SK-N-SH treated with all-trans-retinoic acid at 6 μM for 48 hours (cell line): ENCODE measurements around the gene PPP1R14B.

Experiments used
- ATAC-seq: fragments of 200-7000 bp; cut with Tn5 transposase; 3 replicates; pipeline ENCODE4 v1.9.1; 2020; ENCODE audit warnings: mild to moderate bottlenecking, moderate library complexity
- ARNTL ChIP-seq: fragments of 450-650 bp; formaldehyde crosslinking; IDR thresholded peaks from 2 replicates; pipeline ENCODE4 v1.5.0; 2020; ENCODE audit warnings: low read depth, mild to moderate bottlenecking, moderate library complexity, borderline replicate concordance
- BACH2 ChIP-seq: fragments of 250-450 bp; sonication (Bioruptor Pico); IDR thresholded peaks from 2 replicates; pipeline ENCODE4 v1.9.0; 2021; ENCODE audit warnings: mild to moderate bottlenecking, borderline replicate concordance
- CSDC2 ChIP-seq: fragments of 250-450 bp; sonication (Bioruptor Pico); IDR thresholded peaks from 2 replicates; pipeline ENCODE4 v1.5.0; 2020; ENCODE audit warnings: mild to moderate bottlenecking, moderate library complexity
- CSRNP3 ChIP-seq: fragments of 250-450 bp; sonication (Bioruptor Pico); IDR thresholded peaks from 2 replicates; pipeline ENCODE4 v1.5.1; 2021; ENCODE audit warnings: mild to moderate bottlenecking, moderate library complexity
- ESRRG ChIP-seq: fragments of 250-450 bp; sonication (Bioruptor Pico); IDR thresholded peaks from 2 replicates; pipeline ENCODE4 v1.6.1; 2021; ENCODE audit warnings: mild to moderate bottlenecking
- ISL1 ChIP-seq: fragments of 250-450 bp; sonication (Bioruptor Pico); IDR thresholded peaks from 2 replicates; pipeline ENCODE4 v2.1.2; 2022; ENCODE audit warnings: mild to moderate bottlenecking, moderate library complexity
- OSR1 ChIP-seq: fragments of 250-450 bp; sonication (Bioruptor Pico); IDR thresholded peaks from 2 replicates; pipeline ENCODE4 v1.8.0; 2022; ENCODE audit warnings: moderate library complexity, mild to moderate bottlenecking, inconsistent platforms
- PATZ1 ChIP-seq: fragments of 250-450 bp; sonication (Bioruptor Pico); IDR thresholded peaks from 2 replicates; pipeline ENCODE4 v1.8.0; 2020; ENCODE audit warnings: mild to moderate bottlenecking, moderate library complexity, borderline replicate concordance
- PPARA ChIP-seq: fragments of 250-450 bp; sonication (Bioruptor Pico); IDR thresholded peaks from 2 replicates; pipeline ENCODE4 v1.5.0; 2020; ENCODE audit warnings: mild to moderate bottlenecking, borderline replicate concordance
- SNAI2 ChIP-seq: fragments of 250-450 bp; sonication (Bioruptor Pico); IDR thresholded peaks from 2 replicates; pipeline ENCODE4 v1.5.0; 2020; ENCODE audit warnings: mild to moderate bottlenecking, moderate library complexity
- TCF4 ChIP-seq: fragments of 250-450 bp; sonication (Bioruptor Pico); IDR thresholded peaks from 2 replicates; pipeline ENCODE4 v1.8.0; 2021; ENCODE audit warnings: mild to moderate bottlenecking, moderate library complexity, borderline replicate concordance
- TOX ChIP-seq: fragments of 250-450 bp; sonication (Bioruptor Pico); IDR thresholded peaks from 2 replicates; pipeline ENCODE4 v1.8.0; 2021; ENCODE audit warnings: mild to moderate bottlenecking, moderate library complexity, borderline replicate concordance
- ZC3H10 ChIP-seq: fragments of 250-450 bp; sonication (Bioruptor Pico); IDR thresholded peaks from 2 replicates; pipeline ENCODE4 v1.5.1; 2021; ENCODE audit warnings: mild to moderate bottlenecking, moderate library complexity
- ZFP3 ChIP-seq: fragments of 250-450 bp; sonication (Bioruptor Pico); IDR thresholded peaks from 2 replicates; pipeline ENCODE4 v1.5.0; 2020; ENCODE audit warnings: mild to moderate bottlenecking, moderate library complexity
- ZFP30 ChIP-seq: fragments of 450-650 bp; formaldehyde crosslinking; IDR thresholded peaks from 2 replicates; pipeline ENCODE4 v1.5.0; 2022; ENCODE audit warnings: mild to moderate bottlenecking, moderate library complexity
- ZNF565 ChIP-seq: fragments of 450-650 bp; formaldehyde crosslinking; conservative IDR thresholded peaks from 2 replicates; pipeline ENCODE4 v1.5.0; 2020; ENCODE audit warnings: low read depth, mild to moderate bottlenecking, moderate library complexity
- ZNF70 ChIP-seq: fragments of 450-650 bp; formaldehyde crosslinking; IDR thresholded peaks from 2 replicates; pipeline ENCODE4 v1.5.0; 2020; ENCODE audit warnings: mild to moderate bottlenecking, moderate library complexity
- ZNF8 ChIP-seq: fragments of 450-650 bp; formaldehyde crosslinking; IDR thresholded peaks from 2 replicates; pipeline ENCODE4 v1.5.0; 2020; ENCODE audit warnings: mild to moderate bottlenecking, moderate library complexity
- TF ChIP-seq, protein P1 (sequence below): fragments of 250-450 bp; sonication (Bioruptor Pico); IDR thresholded peaks from 2 replicates; pipeline ENCODE4 v1.5.0; 2020; ENCODE audit warnings: mild to moderate bottlenecking, moderate library complexity
- TF ChIP-seq, protein P2 (sequence below): fragments of 250-450 bp; sonication (Bioruptor Pico); IDR thresholded peaks from 2 replicates; pipeline ENCODE4 v1.5.1; 2020; ENCODE audit warnings: low read depth, mild to moderate bottlenecking, moderate library complexity
- TF ChIP-seq, protein P3 (sequence below): fragments of 250-450 bp; sonication (Bioruptor Pico); IDR thresholded peaks from 2 replicates; pipeline ENCODE4 v1.8.0; 2021; ENCODE audit warnings: low read depth, mild to moderate bottlenecking, moderate library complexity, borderline replicate concordance

PPP1R14B gene

GRCh38 chr11:64210301-64211020 is 36.3 kb downstream of the PPP1R14B start (continued):
- TF ChIP-seq, protein P1, sequence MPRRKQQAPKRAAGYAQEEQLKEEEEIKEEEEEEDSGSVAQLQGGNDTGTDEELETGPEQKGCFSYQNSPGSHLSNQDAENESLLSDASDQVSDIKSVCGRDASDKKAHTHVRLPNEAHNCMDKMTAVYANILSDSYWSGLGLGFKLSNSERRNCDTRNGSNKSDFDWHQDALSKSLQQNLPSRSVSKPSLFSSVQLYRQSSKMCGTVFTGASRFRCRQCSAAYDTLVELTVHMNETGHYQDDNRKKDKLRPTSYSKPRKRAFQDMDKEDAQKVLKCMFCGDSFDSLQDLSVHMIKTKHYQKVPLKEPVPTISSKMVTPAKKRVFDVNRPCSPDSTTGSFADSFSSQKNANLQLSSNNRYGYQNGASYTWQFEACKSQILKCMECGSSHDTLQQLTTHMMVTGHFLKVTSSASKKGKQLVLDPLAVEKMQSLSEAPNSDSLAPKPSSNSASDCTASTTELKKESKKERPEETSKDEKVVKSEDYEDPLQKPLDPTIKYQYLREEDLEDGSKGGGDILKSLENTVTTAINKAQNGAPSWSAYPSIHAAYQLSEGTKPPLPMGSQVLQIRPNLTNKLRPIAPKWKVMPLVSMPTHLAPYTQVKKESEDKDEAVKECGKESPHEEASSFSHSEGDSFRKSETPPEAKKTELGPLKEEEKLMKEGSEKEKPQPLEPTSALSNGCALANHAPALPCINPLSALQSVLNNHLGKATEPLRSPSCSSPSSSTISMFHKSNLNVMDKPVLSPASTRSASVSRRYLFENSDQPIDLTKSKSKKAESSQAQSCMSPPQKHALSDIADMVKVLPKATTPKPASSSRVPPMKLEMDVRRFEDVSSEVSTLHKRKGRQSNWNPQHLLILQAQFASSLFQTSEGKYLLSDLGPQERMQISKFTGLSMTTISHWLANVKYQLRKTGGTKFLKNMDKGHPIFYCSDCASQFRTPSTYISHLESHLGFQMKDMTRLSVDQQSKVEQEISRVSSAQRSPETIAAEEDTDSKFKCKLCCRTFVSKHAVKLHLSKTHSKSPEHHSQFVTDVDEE (CRISPR knock-in tag), result no peak
- no peak for TF ChIP-seq ZFP30 (CRISPR knock-in tag)
- no peak for TF ChIP-seq ZNF8 (CRISPR knock-in tag)
- TF ChIP-seq, protein P2, sequence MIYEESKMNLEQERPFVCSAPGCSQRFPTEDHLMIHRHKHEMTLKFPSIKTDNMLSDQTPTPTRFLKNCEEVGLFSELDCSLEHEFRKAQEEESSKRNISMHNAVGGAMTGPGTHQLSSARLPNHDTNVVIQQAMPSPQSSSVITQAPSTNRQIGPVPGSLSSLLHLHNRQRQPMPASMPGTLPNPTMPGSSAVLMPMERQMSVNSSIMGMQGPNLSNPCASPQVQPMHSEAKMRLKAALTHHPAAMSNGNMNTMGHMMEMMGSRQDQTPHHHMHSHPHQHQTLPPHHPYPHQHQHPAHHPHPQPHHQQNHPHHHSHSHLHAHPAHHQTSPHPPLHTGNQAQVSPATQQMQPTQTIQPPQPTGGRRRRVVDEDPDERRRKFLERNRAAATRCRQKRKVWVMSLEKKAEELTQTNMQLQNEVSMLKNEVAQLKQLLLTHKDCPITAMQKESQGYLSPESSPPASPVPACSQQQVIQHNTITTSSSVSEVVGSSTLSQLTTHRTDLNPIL (CRISPR knock-in tag), result no peak
- no peak for TF ChIP-seq ISL1

- ATAC-seq, result no peak
- TF ChIP-seq ZC3H10 (CRISPR knock-in tag) (no peak), ZFP3 (CRISPR knock-in tag) (no peak), BACH2 (CRISPR knock-in tag) (no peak), OSR1 (CRISPR knock-in tag) (no peak), ISL1 (no peak), ESRRG (no peak), ZFP30 (CRISPR knock-in tag) (no peak), PPARA (CRISPR knock-in tag) (no peak), ZNF565 (CRISPR knock-in tag) (no peak), CSRNP3 (CRISPR knock-in tag) (no peak), TOX (no peak), ARNTL (no peak), SNAI2 (CRISPR knock-in tag) (no peak), ZNF70 (CRISPR knock-in tag) (no peak), CSDC2 (CRISPR knock-in tag) (no peak), TCF4 (CRISPR knock-in tag) (no peak), PATZ1 (no peak)
- TF ChIP-seq, protein P1 (CRISPR knock-in tag), result no peak
- TF ChIP-seq, protein P2 (CRISPR knock-in tag), result no peak
- TF ChIP-seq, protein P3, sequence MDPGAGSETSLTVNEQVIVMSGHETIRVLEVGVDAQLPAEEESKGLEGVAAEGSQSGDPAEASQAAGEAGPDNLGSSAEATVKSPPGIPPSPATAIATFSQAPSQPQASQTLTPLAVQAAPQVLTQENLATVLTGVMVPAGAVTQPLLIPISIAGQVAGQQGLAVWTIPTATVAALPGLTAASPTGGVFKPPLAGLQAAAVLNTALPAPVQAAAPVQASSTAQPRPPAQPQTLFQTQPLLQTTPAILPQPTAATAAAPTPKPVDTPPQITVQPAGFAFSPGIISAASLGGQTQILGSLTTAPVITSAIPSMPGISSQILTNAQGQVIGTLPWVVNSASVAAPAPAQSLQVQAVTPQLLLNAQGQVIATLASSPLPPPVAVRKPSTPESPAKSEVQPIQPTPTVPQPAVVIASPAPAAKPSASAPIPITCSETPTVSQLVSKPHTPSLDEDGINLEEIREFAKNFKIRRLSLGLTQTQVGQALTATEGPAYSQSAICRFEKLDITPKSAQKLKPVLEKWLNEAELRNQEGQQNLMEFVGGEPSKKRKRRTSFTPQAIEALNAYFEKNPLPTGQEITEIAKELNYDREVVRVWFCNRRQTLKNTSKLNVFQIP (CRISPR knock-in tag), result no peak
These were observed 37.2 kb downstream of the PPP1R14B start for GRCh38 chr11:64209563-64209843.
